ENCODE data around the gene UBAC2. TPM values are rescaled to one million over a fixed set of nuclear protein-coding genes. Genes with fewer than 3 reads are reported as not detected.
"Not testable (repeated sequence)": the region's sequence is repeated elsewhere in the genome, so short reads cannot be mapped to it uniquely, and the experiment has no call there.

UBAC2 gene
- total RNA-seq, 1 donor from 2014 or later: 36.2 TPM

DNA sequence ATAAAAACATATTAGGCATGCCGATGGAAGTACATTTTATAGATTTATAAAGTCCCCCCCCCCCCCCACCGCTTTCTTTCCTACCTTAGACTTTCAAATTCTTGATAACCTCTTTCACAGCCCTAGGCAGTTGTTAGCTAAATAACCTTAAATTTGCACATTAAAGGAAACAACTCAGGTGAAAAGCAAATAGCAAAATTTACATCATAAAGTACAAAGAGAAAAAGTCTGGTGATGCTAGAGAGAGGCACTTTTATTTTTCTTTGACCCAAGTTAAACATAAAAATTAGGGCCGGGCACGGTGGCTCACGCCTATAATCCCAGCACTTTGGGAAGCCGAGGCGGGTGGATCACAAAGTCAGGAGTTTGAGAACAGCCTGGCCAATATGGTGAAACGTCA lies 15.0 kb upstream of the UBAC2 start:
- DNase-seq: no peak

DNA sequence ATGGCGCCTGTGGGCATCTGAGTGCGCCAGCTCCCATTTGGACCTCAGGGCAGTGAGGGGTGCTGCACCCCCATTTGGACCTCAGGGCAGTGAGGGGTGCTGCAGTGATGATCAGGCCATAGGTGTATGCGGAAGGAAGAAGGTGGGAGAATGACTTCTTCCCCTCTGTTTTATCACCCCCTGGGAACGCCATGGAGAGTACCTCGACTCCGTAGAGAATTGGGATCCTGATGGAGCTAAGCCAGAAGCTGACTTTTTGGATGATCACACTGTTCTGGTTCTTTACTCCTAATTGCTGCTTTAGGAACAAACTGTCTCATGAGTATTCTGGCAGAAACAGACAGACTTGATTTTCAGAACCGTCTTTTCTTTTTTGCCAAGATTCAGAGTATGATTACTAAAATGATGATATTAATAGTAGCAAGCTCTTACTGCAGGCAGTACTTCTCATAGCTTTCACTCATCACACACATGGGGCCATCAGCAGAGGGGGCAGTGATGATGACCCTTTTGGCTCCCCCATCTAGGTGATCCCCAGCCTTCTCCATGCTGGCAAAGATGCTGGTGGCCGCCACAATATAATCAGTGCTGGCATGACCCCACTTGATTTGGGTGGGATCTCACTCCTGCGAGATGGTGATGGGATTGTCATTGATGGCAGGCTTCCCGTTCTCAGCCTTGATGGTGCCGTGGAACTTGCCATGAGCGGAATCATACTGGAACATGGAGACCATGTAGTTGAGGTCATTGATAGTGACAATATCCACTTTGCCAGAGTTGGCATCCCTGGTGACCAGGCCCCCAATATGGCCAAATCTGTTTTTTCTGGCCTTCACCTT lies 10.3 kb upstream of the UBAC2 start:
- DNase-seq: no peak

DNA sequence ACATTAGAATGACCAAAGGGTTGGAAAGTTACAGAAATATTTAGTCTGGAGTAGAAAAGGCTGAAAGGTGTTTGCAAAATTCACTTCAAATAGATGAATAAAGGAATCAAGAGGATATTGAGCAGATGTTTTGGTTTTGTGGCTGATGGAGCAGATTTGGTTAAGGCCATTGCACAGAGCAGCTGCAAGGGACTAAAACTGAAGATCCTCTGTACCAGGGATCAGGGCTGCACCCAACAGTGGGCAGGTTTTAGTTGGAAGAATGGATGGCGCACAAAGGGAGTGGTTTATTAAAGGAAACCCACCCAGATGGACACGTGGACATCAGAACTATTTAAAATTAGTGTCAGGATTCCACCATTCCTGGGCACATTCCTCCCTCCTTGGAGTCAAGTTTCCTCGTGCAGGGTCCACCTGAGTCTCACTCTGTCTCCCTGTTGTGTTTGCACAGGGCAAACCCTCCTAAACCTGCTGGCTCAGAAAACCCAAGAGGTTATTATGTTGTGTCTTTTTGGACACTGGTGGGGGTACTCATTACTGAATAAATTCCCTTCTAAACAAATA lies 9.2 kb upstream of the UBAC2 start:
- DNase-seq: no peak

DNA sequence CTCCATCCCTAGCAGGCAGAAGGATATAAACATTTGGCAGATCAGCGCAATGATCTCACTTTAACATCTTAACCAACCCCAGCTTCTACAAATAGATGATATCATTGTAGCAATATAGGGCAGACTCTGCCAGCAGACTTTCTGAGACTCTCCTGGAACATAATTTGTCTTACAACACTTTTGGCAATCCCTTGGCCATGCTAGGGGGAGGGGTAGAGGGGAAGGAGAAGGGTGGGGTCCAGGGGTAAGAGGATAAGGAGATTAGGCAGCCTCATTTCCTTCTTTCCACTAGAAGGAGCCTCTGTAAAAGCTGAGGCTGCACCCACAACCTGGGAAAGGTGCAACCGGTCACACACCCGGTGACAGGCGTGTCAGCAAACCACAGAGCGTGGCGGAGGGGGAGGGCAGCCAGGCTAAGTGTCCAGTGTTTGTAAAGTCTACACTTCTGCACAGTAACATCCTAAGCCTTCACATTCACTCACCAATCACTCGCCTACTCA lies 8.7 kb upstream of the UBAC2 start:
- DNase-seq: no peak

DNA sequence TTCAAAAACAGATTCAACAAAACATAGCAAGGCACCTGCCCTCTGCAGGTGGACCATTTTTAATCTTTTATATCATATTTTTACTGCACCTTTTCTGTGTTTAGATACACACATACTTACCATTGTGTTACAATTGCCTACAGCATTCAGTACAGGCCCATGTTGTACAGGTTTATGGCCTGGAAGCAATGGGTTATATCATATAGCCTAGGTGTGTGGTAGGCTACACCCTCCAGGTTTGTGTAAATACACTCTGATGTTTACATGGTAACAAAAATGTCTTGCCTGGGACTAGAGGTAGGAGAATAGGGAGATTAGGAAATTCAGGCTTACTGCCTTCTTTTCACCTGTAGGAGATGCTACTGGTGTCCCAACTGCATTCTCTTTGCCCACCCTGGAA lies 8.2 kb upstream of the UBAC2 start:
- DNase-seq: no peak

DNA sequence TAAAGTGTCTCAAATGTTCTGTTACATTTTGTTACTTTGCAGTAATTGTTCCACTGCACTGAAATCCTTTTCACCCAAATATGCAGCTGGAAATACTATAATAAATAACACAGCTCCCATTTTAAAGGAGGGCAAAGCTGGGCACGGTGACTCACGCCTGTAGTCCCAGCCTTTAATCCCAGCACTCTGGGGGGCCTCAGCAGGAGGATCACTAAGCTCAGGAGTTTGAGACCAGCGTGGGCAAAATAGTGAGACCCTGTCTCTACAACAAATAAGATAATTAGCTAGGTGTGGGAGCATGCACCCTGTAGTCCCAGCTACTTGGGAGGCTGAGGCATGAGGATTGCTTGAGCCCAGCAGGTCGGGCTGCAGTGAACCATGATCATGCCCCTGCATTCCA lies 7.5 kb upstream of the UBAC2 start:
- DNase-seq: no peak

DNA sequence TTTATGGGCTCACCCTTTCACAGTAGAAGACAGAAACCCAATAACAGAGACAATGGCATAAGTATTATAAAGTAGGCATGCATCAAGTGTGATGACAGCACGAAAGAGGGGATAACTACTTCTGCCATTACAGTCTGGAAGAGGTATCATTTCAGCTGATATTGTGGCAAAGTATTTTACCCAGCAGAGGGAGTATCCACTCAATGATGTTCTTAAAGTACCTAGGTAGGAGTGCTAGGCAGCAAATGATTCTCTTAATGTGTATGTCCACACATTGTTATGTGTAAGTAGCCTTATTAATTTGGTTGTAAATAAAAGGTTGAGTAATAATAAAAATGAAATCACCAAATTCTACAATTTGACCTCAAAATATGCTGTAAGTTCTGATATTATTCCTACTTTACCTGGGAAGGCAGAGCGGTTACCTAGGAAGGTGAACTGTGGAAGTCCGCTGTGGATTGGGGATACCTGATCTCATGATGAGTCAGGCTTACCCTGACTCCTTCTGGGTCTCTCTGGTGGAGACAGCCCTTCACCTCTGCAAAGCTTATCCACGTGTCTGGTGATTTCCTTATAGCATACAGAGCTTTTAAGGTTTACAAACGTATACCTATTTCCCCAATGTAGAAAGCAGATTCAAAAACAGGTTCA lies 4.1 kb upstream of the UBAC2 start:
- DNase-seq: no peak

DNA sequence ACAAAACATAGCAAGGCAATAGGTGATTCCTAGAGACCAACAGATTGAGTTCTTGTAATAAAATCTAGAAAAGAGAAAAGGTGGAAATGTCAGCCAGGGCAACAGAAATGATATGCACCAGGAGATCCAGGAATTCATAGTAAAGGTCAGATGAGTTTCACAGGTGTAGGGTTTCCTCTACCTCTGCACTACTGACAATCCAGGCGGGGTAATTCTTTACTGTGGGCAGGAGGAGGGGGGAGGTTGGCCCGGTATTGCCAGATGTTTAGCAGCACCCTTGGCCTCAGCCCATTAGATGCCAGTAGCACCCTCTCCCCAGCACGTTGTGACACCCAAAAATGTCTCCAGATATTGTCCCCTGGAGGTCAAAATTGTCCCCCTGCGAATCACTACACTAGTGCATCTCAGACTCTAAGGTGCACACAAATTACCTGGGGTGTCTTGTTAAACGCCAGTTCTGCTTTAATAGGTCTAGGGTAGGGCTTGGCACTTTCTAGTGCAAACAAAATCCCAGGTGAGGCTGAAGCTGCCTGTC lies 3.5 kb upstream of the UBAC2 start:
- no peak for DNase-seq

DNA sequence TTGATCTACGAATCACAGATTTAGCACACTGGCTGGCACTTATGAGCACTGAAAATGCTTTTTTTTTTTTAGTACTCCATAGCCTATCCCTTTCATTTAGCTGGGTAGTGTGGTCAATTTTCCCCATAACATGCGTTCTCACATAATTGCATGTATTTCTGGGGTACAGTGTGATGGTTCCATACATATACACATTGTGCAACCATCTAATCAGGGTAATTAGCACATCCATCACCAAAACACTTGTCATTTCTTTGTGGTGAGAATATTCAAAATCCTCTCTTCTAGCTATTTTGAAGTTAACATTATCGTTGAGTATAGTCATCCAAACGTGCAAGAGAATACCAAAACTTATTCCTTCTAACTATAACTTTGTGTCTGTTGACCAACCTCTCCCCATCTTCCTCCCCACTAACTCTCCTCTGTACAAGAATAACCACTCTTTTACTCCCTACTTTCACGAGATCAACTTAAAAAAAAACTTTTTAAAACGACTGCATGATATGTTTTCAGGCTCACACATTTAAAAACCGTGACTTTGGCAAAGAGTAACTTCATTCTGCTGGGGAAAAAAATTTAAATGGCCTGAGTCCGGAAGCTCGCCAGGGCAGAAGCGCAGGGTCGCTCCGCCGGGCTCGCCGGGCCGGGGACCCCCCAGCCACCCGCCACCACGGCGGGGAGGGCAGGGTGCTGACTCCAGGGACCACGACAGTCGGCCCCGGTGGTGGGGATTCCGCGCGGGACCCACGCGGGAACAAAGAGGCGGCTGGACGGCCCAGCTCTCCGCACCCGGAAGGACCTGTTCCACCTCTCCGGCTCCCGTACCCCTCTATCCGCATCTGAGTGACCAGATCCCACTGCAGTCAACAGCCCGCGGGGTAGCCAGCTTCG lies 868 bp upstream of the UBAC2 start:
- no peak for DNase-seq

DNA sequence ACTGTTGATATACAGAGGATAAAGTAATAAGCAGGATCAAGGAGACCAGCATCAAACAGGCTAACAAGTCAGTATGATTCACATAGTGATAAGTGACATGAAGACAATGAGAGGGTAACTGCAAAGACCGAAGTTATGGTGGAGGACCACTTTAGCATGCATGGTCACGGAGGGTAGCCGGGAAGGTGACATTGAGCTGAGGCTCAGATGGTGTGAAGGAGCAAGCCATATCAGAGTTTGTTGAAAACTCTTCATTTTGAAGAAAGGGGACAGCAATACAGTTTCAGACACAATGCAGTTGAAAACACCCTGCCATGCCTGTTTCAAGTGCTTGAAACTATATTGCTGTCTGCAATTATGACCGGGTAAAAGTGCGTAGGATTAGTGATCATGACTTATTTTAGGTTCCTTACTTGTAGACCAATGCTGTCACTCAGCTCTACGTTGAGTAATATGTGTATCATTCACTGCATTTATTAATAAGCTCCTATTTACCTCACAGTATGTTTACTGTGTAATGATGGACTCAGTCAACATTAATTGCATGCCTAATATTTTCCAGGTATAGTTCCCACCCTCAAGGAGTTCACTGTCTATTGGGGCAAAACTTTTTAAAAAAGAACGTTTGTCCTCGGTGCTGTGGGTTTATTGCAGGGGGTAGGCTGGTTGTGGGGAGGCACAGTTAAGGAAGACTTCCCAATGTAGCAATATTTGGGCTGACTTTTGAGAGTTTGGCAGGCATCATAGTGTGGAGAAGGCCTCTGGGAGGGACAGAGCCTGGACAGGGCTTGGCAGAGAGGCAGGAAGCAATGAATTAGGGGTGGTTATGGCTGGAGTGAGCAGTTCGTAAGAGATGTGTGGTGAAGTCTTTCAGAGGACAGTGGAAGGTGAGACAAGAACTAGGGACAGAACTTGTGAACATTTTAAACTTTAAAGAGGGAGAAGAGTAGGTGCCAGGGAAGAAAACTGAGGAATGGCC lies 3.2 kb downstream of the UBAC2 start:
- DNase-seq: no peak

DNA sequence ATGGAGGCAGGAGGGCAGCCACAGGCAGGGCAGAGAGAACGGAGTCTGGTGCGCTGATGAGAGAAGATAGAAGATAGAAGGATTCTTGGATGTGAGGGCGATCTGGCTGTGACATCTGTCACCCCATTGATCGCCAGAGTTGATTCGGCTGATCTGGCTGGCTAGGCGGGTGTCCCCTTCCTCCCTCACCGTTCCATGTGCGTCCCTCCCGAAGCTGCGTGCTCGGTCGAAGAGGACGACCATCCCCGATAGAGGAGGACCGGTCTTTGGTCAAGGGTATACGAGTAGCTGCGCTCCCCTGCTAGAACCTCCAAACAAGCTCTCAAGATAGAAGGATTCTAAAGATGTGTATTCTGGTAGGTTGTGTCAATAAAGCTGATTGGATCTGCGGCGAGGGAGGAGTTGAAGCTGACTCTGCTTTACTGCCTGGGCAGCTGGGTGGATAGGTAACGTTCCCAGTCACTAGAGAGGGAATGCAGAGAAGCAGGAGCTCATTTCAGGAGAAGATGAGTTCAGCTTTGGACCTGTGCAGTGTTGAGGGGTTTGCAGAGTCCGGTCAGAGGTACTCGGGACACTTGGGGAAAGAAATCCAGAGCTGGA lies 5.1 kb downstream of the UBAC2 start:
- no peak for DNase-seq

DNA sequence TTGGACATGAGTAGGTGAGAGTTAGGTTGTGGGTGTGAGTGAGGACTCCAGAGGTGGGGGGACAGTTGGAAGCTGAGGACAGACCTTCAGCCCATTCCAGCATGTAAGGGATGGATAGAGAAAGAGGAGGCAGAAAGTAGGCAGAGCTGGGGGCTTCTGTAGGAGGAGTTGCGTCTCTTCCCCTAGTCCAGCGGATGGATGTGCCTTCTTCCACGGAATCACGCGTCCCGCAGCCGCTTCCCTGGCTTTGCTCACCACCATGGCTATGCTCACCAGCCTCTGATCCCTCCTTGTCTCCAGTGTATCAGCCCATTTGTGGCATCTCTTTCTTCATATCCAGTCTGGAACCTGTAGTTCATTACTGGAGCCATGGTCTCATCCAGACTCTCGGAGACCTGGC lies 5.6 kb downstream of the UBAC2 start:
- DNase-seq: no peak

DNA sequence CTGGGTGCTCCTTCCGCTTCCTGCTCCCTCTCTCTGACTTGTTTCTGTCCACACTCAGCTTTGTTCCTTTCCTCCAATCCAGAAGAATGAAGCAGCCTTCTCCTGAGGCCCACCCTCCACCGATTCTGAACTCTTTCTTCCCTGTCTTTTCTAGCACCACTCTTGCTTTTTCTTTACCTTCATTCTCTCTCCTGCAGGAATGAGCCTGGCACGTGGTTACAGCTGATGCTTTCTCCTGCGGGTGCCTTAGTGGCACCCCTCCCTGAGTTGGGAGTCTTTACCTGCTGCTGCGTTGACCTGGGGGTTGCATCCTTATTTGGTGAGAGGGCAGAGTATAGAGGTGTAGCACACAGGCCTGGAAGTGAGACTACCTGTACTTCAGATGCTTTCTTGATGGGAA lies 6.2 kb downstream of the UBAC2 start:
- DNase-seq: no peak

DNA sequence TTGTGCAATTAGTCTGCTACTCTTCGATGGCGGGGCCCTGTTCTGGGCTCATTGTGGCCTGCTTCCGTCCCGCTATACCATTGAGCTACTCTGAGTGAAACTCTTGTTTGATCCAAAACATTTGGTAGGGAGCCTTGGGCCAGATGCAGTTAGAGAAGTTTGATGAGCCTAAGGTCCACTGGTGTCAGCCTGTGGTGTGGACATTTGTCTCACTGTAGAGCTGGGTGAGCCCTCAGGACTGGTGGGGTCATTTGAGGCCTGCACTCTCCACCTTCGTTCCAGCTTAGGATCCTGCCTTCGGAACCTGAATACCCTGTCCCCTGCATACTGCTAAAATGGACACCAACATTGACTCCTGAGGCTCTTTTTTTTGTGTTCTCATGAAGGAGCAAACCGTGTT lies 6.9 kb downstream of the UBAC2 start:
- DNase-seq: no peak

DNA sequence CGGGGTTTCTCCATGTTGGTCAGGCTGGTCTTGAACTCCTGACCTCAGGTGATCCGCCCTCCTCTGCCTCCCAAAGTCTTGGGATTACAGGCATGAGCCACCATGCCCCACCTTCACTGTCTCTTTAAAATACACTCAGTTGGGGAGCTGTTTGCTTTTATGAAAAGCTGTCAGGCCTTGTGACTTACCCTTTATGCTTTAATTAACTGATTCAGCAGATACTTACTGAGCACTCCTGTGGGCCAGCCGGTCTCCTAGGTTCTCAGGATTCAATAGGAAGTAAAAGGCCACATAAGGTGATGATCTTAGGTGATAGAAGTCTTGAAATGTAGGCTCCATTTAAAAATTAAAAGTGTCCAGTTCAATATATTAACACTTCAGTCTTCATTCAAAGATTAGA lies 7.5 kb downstream of the UBAC2 start:
- DNase-seq: no peak

DNA sequence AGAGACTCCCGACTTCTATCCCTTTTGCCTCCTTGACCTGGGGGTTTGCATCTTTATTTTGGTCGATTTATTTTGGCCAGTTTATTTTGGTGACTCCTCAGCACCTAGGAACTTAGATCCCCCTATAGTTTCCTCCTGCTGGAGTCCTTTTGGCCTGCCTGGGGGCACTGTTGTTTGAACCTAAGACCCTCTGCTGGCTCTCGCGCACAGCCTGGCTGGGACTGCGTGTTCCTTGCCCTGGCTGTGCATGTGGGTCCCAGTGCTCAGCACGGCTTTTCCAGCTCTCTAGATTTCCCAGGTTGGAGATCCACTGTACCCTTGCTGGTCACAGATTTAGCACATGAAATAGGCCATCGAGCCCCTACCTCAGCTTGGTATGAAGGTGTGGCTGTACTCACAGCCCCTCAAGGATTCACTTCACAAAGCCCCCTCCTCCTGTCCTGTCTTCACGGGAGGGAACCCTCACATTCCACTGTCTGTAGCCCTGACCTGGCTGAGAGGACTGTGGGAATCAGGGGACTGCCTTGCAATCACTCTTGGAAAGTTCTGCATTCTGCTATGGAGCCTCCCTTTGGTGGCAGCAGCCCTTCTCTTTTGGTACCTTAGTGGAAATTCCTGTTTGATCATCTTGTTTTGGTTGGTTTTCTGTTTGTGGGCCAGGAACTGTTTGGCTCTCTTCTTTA lies 8.3 kb downstream of the UBAC2 start:
- no peak for DNase-seq

DNA sequence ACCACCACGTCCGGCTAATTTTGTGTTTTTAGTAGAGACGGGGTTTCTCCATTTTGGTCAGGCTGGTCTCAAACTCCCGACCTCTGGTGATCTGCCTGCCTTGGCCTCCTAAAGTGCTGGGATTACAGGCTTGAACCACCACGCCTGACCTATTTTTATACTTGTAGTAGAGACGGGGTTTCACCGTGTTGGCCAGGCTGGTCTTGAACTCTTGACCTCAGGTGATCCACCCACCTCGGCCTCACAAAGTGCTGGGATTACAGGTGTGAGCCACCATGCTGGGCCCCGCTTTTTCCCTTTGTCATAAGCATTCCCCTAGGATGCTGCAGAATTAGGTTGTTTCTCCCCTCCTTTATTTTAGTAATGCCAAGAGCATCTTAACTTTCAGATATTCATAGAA lies 10.0 kb downstream of the UBAC2 start:
- DNase-seq: not testable (repeated sequence)

DNA sequence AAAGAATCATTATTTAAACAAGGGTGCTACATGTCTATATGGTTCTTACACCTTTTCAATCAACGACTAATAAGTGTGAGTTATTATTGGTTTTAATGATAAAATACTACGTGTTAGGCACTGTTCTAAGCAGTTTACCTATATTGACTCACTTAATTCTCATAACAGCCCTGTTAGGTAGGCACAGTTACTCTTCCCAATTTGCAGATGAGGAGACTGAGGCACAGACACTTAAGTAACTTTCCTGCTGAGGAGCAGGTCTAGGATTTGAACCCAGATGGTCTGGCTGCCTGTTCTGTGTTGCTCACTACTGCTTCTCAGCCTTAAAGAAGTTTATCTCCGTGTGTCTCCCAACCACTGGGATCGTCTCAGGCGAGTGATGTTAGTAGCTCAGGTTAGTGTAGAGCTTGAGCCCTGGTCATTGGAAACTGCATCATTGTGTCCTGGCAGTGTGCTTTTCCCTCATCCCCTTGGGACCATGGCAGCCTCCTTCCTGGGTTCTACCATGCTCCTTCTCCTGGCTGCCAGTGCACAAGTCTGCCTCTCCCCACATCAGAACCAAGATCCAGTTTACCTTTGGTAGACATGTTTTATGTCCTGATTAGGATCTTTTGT lies 10.9 kb downstream of the UBAC2 start:
- no peak for DNase-seq

DNA sequence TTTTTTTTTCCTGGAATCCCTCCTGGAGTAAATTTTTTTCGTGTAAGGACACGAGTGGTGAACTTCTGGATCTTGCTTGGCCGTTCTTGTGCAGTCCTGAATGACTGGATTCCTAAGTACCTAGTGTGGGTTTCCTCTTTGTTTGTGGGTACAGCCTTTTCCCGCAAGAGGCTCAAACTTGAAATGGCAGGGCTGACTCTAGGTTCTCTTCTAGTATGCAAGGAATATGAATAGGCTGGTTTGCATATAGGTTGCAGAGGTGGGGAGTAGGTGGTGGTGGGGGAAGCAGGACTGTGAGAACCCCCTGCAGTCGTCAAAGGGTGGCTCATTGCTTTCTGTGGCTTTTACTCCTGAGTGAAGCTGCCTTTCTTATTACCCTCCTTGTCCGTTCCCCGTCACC lies 13.6 kb downstream of the UBAC2 start:
- DNase-seq: no peak

DNA sequence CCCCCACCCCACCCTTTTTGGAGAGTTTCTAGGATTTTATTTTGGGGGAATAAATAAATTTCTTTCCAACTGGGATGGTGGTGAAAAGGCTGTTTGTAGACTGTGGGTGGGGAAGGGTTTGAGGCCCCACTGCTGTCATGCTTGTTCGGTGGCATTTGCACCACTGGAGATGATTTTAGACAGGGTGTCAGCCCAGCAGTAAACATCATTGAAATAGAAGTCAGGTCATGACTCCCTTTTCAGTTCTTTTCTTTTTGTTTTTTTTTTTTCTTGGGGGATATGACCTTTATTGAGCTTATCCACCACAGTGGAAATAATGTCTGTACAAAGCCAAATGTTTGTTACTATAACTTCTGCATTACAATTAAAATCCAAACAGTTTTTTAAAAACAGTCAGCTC lies 14.1 kb downstream of the UBAC2 start:
- no peak for DNase-seq

All from occipital lobe (tissue), 2 donors.